Kidney (tissue), 14 donors: ENCODE measurements around the gene ICOS. TPM values are rescaled to one million over a fixed set of nuclear protein-coding genes. Genes with fewer than 3 reads are reported as not detected.
"Not testable (repeated sequence)": the region's sequence is repeated elsewhere in the genome, so short reads cannot be mapped to it uniquely, and the experiment has no call there.

ENCODE experiments used
- DNase-seq, 5 donors: peaks; one replicate each; pipeline ENCODE4 v3.0.0-alpha.2; 2013 to 2020
- FAIRE-seq: peaks from 2 replicates; lab custom pipeline; 2012; peaks lifted over from hg19 to GRCh38; lab: Jason Lieb, UNC
- H3K27ac ChIP-seq, 2 donors: one replicate each; pipeline ENCODE4 v1.7.0; 2013; ENCODE audit warnings: low read depth in 2 of 2, low read length in 2 of 2, inconsistent platforms in 1 of 2
- H3K27me3 ChIP-seq: one replicate; pipeline ENCODE4 v1.7.1; 2013; ENCODE audit warnings: low read length, inconsistent platforms; ENCODE audit not compliant: control insufficient read depth, insufficient read depth
- H3K36me3 ChIP-seq, 3 donors: one replicate each; pipeline versions ENCODE4 v1.7.0 to v1.7.1; 2013; ENCODE audit warnings: low read length in 3 of 3, control low read depth in 1 of 3, inconsistent platforms in 1 of 3; ENCODE audit not compliant: insufficient read depth in 3 of 3, control insufficient read depth in 2 of 3
- H3K4me1 ChIP-seq, 3 donors: one replicate each; pipeline versions ENCODE4 v1.7.0 to v1.7.1; 2013; ENCODE audit warnings: low read length in 3 of 3, inconsistent platforms in 1 of 3, low read depth in 1 of 3; ENCODE audit not compliant: control insufficient read depth in 2 of 3, insufficient read depth in 2 of 3
- H3K4me3 ChIP-seq, 3 donors: one replicate each; pipeline versions ENCODE4 v1.7.0 to v1.8.1; 2013; ENCODE audit warnings: low read length in 3 of 3, control low read depth in 1 of 3, inconsistent platforms in 1 of 3
- H3K9ac ChIP-seq, 3 donors: one replicate each; pipeline versions ENCODE4 v1.7.0 to v1.7.1; 2013; ENCODE audit warnings: low read length in 3 of 3, control low read depth in 1 of 3, inconsistent platforms in 1 of 3
- H3K9me3 ChIP-seq, 3 donors: one replicate each; pipeline versions ENCODE4 v1.7.0 to v1.7.1; 2013; ENCODE audit warnings: low read length in 3 of 3, control low read depth in 1 of 3, inconsistent platforms in 1 of 3; ENCODE audit not compliant: control insufficient read depth in 2 of 3, insufficient read depth in 1 of 3
- intact Hi-C: fragments of 100-400 bp; cut with DNase I; formaldehyde crosslinking; loops from one replicate; pipeline ENCODE4 v1.11.1; 2022
- polyA plus RNA-seq: library from polyadenylated mRNA; stranded (reverse); fragments of 350-450 nt; fragmentation: Illumina TruSeq; extraction: RNeasy Lipid Tissue Mini Kit (QIAGEN cat#74804); gene quantifications from one replicate; pipeline ENCODE4 v1.2.3, GENCODE V29; 2014; ENCODE audit warnings: low read depth, low replicate concordance; ENCODE audit not compliant: insufficient read depth
- total RNA-seq: library from RNA; stranded (reverse); fragmentation: NEBNext Ultra II Directional; extraction: Animal tissue kit (Norgen Biotek cat#: 25700); gene quantifications from one replicate; pipeline ENCODE4 v1.2.1, GENCODE V29; 2021
- TF ChIP-seq, protein P1 (sequence below): IDR thresholded peaks from 3 replicates; pipeline ENCODE4 v1.5.1; 2012; ENCODE audit warnings: mild to moderate bottlenecking, moderate library complexity, borderline replicate concordance; ENCODE audit not compliant: insufficient read depth; ENCODE audit errors: extremely low read depth
- donor health status: control.
- donor health status: control.
- donor health status: control.
- donor health status: control.
- donor health status: control.
- donor health status: DM: yes; HTN: yes; CAD: no.
- donor health status: Normal renal cell carcinoma (clear cell type).

ICOS gene
- total and polyA plus RNA-seq, 2 donors from 2014 or later = 0.85 TPM; not detected in 1

DNA sequence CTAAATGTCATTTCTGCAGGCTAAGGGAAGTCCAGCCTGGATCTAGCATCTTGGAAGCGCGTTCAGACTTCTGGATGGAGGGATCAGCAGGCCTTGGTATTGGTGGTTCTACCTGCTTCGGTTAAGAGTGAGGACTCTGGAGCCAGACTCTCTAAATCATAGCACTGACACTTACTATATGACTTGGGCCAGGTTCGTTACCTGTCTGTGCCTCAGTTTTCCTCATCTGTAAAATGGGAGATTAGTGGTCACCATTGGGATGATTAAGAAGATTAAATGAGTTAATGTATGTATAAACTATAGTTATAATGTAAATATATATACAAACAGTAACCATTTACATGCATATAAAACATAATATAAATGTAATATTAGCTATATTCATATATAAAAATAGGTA lies 995 bp upstream of the ICOS start:
- Histone ChIP-seq H3K9ac (no peak overlapping the region), H3K9me3 (no peaks in the 10 kb centered on the region), H3K27ac (no peak overlapping the region), H3K4me3 (no peak overlapping the region), H3K36me3 (no peaks in the 10 kb centered on the region), H3K4me1 (no peaks in the 10 kb centered on the region), H3K27me3 (no peaks in the 10 kb centered on the region)
- FAIRE-seq (peak; percentile 92), DNase-seq (no peak)
- TF ChIP-seq, protein P1, sequence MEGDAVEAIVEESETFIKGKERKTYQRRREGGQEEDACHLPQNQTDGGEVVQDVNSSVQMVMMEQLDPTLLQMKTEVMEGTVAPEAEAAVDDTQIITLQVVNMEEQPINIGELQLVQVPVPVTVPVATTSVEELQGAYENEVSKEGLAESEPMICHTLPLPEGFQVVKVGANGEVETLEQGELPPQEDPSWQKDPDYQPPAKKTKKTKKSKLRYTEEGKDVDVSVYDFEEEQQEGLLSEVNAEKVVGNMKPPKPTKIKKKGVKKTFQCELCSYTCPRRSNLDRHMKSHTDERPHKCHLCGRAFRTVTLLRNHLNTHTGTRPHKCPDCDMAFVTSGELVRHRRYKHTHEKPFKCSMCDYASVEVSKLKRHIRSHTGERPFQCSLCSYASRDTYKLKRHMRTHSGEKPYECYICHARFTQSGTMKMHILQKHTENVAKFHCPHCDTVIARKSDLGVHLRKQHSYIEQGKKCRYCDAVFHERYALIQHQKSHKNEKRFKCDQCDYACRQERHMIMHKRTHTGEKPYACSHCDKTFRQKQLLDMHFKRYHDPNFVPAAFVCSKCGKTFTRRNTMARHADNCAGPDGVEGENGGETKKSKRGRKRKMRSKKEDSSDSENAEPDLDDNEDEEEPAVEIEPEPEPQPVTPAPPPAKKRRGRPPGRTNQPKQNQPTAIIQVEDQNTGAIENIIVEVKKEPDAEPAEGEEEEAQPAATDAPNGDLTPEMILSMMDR = no peak
- intact Hi-C loops = no loop called here

DNA sequence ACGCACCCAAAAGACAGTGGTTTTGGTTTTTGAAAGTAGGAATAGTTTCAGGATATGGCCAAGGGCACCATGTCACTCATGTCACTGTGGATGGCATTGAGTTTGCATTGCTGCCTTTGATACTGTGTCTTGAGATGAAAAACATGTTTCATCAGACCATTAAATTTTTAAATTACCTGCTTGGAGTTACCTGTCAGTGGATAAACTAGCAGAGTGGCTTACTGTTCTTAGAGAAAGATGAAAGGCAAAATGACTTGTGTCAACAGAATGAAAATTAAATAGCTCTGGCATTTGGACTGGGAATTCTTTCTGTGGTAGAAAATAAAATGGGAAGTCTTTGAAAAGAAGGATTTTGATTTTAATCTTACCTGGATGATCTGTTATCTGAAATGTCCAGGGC lies 386 bp downstream of the ICOS start:
- FAIRE-seq = no peak
- H3K4me3 ChIP-seq = no peak overlapping the region
- intact Hi-C loops = no loop called here

DNA sequence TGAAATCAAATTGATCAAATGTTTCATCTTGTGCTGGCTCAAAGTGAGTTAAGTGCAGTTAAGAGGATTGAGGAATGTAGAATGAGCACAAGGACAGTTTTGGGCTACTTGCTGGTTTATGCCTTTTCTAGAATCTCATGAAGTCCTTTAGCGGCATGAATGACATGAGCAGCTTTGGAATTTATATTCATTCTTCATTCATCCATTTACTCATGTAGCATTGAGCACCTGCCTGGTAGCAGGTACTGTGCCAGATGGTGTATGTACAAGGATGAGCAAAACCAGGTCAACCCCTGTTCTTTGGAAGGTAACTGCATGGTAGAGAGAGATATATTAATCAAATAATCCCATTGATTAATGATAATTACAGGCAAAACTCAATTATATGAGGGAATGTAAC lies 1.2 kb downstream of the ICOS start:
- Histone ChIP-seq H3K9ac (no peak overlapping the region), H3K9me3 (no peaks in the 10 kb centered on the region), H3K27ac (no peak overlapping the region), H3K4me3 (no peak overlapping the region), H3K4me1 (no peaks in the 10 kb centered on the region), H3K36me3 (no peaks in the 10 kb centered on the region), H3K27me3 (no peaks in the 10 kb centered on the region)
- TF ChIP-seq, protein P1 = no peak
- intact Hi-C loops = no loop called here
- FAIRE-seq (no peak), DNase-seq (no peak)

More for the DNA sequence above, 386 bp downstream of the ICOS start:
- Histone ChIP-seq H3K9me3 (no peaks in the 10 kb centered on the region), H3K9ac (no peak overlapping the region), H3K27ac (no peak overlapping the region), H3K36me3 (no peaks in the 10 kb centered on the region), H3K4me1 (no peaks in the 10 kb centered on the region), H3K27me3 (no peaks in the 10 kb centered on the region)
- TF ChIP-seq, protein P1 = no peak
- no peak for DNase-seq

DNA sequence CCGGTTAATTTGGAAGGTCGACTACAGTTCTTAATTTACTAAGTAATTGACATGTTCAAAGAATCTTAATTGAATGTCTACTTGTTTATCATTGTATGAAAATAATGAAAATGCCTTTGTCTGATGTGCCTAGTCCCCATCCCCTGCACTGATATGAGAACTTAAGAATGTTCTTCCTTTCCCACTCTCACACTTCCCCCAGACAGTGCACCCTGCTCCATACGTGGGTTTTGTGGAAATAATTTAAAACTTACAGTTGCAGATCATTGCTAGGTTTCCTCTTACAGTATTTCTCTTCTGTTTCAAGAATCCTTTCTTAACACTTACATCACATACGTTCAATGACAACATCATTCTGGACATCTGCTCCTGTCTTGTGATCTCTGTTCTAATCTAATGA lies 3.5 kb downstream of the ICOS start:
- H3K27ac ChIP-seq = no peak overlapping the region
- FAIRE-seq = no peak
- no peak overlapping the region for H3K4me3 ChIP-seq
- H3K4me1 ChIP-seq = no peaks in the 10 kb centered on the region
- no peaks in the 10 kb centered on the region for H3K36me3 ChIP-seq
- no peak overlapping the region for H3K9ac ChIP-seq
- DNase-seq = no peak
- intact Hi-C loops = no loop called here
- TF ChIP-seq, protein P1 = no peak
- H3K9me3 ChIP-seq = no peaks in the 10 kb centered on the region
- no peaks in the 10 kb centered on the region for H3K27me3 ChIP-seq

DNA sequence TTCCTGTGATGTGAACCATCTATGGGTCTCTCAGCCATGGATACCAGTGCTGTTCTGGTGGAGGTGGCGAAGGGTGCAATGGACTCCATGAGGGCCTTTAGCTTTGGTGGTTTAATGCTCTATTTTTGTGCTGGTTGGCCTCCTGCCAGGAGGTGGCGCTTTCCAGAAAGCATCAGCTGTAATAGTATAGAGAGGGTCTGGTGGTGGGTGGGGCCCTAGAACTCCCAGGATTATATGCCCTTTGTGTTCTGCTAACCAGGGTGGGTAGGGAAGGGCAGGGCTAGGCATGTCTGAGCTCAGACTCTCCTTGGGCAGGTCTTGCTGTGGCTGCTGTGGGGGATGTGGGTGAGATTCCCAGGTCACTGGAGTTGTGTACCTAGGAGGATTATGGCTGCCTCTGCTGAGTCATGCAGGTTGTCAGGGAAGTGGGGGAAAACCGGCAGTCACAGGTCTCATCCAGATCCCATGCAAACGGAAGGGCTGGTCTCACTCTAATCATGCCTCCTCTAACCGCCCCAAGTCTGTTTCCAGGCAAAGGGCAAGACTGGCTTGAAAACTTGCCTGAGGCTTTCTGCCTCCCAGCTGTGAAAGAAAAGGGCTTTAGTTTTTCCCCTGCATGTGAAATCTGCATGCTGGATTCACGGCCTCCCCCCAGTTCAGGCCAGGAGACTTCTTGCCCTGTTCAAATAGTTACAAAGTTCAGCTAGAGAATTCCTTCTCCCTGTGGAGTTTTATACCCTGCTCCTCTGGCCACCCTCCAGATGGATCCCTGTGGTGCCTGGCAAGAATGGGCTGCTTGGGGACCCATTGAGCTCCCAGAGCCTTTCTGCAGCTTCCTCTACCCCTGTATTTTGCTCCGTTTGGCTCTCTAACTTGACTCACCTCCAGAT lies 7.2 kb downstream of the ICOS start:
- intact Hi-C loops, H3K4me1 ChIP-seq, DNase-seq, H3K9me3 ChIP-seq, FAIRE-seq, H3K36me3 ChIP-seq, H3K4me3 ChIP-seq, H3K27ac ChIP-seq, H3K9ac ChIP-seq, H3K27me3 ChIP-seq: not testable (repeated sequence)
